ENCODE measurements around the gene ASB13.

ASB13 gene

DNA sequence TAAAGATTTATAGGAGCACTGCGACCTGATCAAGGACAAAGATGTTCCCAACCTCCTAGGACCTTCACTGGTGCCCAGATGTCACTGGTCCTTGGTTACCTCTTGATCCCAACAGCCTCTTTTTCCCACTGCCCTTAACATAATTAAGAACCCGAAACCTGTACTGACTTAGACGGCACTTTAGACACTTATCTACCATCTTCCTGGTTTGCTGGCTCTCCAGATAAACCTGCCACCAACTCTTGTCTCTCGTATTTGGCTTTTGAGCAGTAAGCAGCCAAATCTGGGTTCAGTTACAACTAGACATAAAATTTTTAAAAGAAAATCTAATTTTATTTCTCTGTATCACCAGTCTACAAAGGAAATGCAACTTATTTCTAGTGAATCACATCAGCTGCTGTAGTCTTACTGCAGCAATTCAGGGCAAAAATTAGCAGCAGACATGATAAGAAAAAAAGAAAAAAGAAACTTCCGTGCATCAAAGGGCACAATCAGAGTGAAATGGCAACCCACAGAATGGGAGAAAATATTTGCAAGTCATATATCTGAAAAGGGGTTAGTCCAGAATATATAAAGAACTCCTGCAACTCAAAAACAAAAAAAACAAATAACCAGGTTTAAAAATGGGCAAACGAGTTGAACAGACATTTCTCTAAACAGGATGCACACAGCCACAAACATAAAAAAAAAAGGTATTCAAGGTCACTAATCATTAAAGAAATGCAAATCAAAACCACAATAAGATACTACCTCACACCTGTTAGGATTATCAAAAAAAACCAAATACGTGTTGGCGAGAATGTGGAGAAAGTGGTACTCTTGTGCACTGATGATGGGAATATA lies 9.4 kb downstream of the ASB13 start:
- no peak overlapping the region for H3K4me3 ChIP-seq (ENCODE audit: control insufficient read depth, low read depth, low read length)
- TF ChIP-seq, protein P1, sequence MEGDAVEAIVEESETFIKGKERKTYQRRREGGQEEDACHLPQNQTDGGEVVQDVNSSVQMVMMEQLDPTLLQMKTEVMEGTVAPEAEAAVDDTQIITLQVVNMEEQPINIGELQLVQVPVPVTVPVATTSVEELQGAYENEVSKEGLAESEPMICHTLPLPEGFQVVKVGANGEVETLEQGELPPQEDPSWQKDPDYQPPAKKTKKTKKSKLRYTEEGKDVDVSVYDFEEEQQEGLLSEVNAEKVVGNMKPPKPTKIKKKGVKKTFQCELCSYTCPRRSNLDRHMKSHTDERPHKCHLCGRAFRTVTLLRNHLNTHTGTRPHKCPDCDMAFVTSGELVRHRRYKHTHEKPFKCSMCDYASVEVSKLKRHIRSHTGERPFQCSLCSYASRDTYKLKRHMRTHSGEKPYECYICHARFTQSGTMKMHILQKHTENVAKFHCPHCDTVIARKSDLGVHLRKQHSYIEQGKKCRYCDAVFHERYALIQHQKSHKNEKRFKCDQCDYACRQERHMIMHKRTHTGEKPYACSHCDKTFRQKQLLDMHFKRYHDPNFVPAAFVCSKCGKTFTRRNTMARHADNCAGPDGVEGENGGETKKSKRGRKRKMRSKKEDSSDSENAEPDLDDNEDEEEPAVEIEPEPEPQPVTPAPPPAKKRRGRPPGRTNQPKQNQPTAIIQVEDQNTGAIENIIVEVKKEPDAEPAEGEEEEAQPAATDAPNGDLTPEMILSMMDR (conservative IDR thresholded peaks at IDR 0.05; ENCODE audit: control insufficient read depth, insufficient read depth, low read depth, low read length) = no peak
- DNase-seq (ENCODE audit: low read depth) = no peak

DNA sequence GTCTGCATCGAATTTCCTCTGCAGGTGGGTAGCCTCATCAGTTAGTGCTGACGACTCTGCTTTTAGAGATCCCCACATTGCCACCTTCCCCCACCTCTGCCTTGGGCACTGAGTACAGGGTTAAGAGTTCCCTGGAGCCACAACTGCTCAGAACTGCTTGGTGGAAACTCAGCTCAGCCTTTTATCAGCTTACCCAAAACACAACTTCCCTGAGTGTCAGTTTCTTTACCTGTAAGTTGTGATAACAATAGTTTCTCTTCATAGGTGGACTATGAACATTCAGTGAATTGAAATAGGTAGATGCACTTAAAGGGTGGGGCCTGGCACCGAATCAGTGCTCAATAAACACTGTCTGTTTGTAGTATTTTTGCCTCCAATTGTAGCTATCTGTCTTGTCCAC lies 11.3 kb downstream of the ASB13 start:
- no peak overlapping the region for H3K4me3 ChIP-seq (ENCODE audit: control insufficient read depth, low read depth, low read length)
- DNase-seq (ENCODE audit: low read depth) = no peak
- TF ChIP-seq, protein P1 (conservative IDR thresholded peaks at IDR 0.05; ENCODE audit: control insufficient read depth, insufficient read depth, low read depth, low read length) = no peak

GRCh38 chr10:5654218-5654755 lies 12.1 kb downstream of the ASB13 start:
- no peak for DNase-seq (ENCODE audit: low read depth)
- TF ChIP-seq, protein P1 (conservative IDR thresholded peaks at IDR 0.05; ENCODE audit: control insufficient read depth, insufficient read depth, low read depth, low read length) = no peak
- no peak overlapping the region for H3K4me3 ChIP-seq (ENCODE audit: control insufficient read depth, low read depth, low read length)

DNA sequence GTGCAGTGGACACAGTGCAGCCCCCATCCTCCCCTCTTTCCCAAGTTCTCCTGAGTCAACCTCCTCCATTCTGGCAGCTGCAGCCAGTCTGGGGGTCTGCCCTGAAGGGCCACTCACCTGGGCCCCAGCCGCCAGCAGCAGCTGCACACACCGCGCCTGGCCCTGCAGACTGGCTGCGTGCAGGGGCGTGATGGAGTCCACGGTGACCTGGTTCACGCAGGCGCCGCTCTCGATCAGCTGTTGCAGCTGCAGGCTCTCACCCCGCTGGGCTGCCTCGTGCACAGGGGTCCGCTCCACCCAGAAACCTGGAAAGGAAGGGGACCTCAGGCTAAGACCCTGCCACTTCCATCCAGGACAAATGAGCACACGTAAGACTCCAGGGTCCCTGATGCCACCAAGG lies 13.6 kb downstream of the ASB13 start:
- no peak for DNase-seq (ENCODE audit: low read depth)
- no peak overlapping the region for H3K4me3 ChIP-seq (ENCODE audit: control insufficient read depth, low read depth, low read length)
- TF ChIP-seq, protein P1 (conservative IDR thresholded peaks at IDR 0.05; ENCODE audit: control insufficient read depth, insufficient read depth, low read depth, low read length) = no peak

DNA sequence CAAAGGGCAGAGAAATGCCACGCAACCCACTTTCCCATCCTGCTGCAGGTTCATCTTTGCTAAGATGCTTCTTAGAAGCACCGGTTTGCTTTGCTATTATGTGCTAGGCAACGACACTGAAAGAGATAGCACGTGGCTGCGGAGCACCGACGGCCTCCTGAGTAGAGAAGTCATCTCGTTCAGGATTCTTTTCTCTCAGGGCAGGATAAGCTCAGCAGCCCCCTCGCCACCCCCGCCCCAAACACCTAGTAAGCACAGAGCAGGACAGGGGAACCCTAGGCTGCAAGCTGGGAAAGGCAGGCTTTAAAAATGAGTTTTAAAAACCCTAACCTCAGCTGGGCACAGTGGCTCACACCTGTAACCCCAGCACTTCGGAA lies 15.0 kb downstream of the ASB13 start:
- H3K4me3 ChIP-seq (ENCODE audit: control insufficient read depth, low read depth, low read length) = no peak overlapping the region
- no peak for DNase-seq (ENCODE audit: low read depth)
- TF ChIP-seq, protein P1 (conservative IDR thresholded peaks at IDR 0.05; ENCODE audit: control insufficient read depth, insufficient read depth, low read depth, low read length) = no peak

- DNase-seq (ENCODE audit: low read depth) = no peak
- H3K4me3 ChIP-seq (ENCODE audit: control insufficient read depth, low read depth, low read length) = no peak overlapping the region
- TF ChIP-seq, protein P1 (conservative IDR thresholded peaks at IDR 0.05; ENCODE audit: control insufficient read depth, insufficient read depth, low read depth, low read length) = no peak
Measured at GRCh38 chr10:5650664-5651387, 15.6 kb downstream of the ASB13 start.
